Hepatic stellate cell (primary cell): Measurements from ENCODE around the gene DPP6.
"Not testable (repeated sequence)": the region's sequence is repeated elsewhere in the genome, so short reads cannot be mapped to it uniquely, and the experiment has no call there.

Experiments used
- DNase-seq: peaks from one replicate; pipeline ENCODE4 v3.0.0; 2011; ENCODE audit warnings: low spot score

The DPP6 gene

DNA sequence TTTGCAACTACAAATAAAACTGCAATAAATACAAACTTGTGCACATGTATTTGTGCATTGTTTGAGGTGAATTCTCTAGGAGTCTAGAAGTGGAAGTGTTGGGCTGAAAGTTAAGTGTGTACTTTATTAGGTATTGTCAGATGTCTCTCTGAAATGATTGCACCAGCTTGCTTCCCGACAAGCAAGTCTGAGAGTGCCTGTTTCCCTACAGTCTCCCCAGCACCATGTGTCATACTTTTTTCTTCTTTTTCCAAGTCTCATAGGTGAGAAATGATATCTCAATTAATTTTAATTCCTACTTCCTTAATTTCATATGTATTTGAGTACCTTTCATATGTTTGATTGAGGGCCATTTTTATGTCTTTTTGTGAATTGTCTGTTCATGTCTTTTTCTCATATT lies 614.6 kb downstream of the DPP6 start:
- DNase-seq = no peak

DNA sequence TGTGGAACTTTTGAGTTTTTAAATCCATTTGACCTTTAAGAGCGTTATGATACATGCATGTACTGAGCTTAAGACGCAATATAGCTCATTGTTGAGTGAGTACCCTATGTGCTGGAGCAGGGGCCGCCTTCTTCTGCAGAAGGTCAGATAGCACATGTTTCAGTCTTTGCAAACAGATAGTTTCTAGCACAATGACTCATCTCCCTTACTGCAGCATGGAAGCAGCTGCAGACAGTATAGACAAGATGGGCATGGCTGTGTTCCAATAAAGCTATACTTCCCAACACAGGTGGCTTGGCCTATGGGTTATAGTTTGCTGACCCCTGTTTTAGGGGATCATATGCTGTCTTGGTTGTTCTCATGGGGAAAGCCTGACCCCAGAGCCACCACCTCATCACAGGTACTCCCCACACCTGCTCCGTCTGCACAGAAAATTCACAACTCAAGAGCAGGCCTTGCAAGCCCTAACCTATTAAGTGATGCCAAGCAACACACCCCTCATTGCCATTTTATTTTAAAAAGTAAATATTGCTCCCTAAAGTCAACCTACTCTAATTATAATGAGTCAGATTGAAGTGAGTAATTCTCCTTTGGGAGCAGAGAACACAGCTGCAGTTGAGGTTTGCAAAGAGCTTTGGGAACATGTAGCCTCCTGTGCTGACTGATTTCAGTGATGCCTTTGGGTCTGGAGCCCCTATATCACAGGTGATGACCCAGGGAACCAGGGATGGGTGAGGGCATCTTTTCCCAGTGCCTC lies 620.6 kb downstream of the DPP6 start:
- no peak for DNase-seq

GRCh38 chr7:154674191-154674590 lies 622.0 kb downstream of the DPP6 start:
- DNase-seq = no peak

GRCh38 chr7:154675560-154675959 lies 623.4 kb downstream of the DPP6 start:
- DNase-seq = no peak

- DNase-seq = not testable (repeated sequence)
Observed at GRCh38 chr7:154676033-154676421, 623.8 kb downstream of the DPP6 start.

DNA sequence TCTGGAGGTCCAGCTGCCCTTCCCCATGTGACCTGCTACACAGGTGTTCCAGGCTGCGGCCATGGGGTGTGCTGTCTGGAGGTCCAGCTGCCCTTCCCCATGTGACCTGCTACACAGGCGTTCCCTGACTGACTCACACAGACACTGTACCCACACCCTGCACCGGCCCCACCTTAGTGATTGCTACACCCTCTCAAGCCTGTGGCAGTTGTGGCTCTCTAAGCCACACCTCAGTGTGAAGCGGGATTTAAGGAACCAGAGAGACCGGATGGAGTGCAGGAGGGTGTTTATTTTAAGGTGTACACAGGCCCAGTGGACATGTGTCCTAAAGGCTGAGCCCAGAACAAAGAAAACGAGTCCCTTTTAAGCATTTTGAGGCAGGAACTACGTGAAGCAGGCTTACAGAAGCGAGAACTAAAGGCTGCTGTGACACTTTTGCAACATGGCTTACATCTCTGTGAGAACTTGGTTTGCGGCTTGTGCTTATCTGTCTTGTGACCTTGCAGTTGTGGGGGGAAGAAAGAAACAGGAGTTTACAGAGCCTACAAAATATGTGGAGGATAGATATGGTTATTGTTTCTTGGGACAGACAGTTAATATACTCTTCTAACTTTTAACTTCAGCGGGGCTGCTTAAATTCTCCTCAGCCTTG lies 624.4 kb downstream of the DPP6 start:
- no peak for DNase-seq

DNA sequence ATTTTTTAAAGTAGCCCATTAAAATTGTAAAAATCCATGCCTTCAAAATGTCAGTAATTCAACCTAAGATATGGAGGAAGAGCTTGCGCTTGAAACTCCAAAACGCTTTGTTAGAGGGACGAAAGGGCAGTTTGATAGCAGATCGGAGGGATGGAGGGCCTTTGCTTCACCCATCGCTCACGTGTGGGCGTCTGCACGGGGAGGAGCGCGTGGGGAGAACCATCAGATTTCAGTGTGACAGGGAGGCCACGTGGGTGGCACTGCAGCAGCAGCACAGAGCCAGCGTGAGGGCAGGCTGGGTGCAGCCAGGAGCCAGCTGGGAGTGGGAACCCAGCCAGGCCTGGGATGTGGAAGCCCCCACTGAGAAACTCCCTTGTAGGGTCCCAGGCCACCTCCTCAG lies 625.3 kb downstream of the DPP6 start:
- DNase-seq = no peak

DNA sequence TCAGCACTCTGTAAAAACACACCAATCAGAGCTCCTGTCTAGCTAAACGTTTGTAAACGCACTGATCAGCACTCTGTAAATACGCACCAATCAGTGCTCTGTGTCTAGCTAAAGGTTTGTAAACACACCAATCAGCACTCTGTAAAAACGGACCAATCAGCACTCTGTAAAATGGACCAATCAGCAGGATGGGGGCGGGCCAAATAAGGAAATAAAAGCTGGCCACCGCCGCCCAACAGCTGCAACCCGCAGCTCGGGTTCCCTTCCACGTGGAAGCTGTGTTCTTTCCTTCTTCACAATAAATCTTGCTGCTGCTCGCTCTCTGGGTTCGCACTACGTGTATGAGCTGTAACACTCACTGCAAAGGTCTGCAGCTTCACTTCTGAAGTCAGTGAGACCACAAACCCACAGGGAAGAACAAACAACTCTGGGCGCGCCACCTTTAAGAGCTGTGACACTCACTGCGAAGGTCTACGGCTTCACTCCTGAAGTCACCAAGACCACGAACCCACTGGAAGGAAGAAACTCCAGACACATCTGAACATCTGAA lies 625.9 kb downstream of the DPP6 start:
- not testable (repeated sequence) for DNase-seq

GRCh38 chr7:154679379-154680053 lies 627.3 kb downstream of the DPP6 start:
- DNase-seq = no peak

GRCh38 chr7:154680894-154681659 lies 628.9 kb downstream of the DPP6 start:
- DNase-seq = no peak

DNA sequence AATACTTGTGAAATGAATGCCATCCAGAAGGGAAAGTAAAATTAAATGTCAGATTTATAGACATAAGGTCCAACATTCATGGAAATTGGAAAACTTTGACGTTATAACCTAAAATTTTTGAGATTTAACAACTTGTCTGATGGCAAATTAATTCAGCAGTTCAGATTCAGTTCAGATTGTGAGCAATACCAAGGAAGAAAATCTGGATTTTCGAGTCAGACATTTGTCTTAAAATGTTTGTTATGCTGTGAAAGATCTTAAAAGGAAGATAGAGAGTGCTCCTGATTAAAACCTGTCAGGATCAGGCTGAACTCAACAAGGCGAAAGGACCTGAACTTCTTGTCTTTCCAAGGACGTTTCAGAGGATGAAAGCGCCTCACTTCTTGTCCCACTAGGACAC lies 629.8 kb downstream of the DPP6 start:
- DNase-seq = no peak

GRCh38 chr7:154684666-154685563 lies 632.7 kb downstream of the DPP6 start:
- no peak for DNase-seq

- no peak for DNase-seq
Observed at GRCh38 chr7:154685564-154685901, 633.3 kb downstream of the DPP6 start.

GRCh38 chr7:154686305-154686704 lies 634.1 kb downstream of the DPP6 start:
- no peak for DNase-seq

DNA sequence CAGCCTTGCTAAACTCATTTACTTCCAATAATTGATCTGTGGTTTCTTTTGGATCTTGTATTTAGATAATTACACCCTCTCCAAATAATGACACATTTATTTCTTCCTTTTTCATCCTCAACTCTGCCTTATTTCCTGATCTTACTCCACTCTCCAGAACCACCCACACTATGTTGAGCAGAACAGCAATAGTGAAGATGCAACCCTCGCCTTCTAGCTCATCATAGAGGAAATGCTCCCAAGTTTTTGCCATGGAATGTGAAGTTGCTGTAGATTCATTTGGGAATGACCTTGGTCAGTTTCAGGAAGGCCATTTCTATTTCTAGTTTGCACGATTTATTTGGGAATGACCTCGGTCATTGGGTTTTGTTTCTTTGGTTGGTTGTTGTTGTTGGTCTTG lies 636.8 kb downstream of the DPP6 start:
- DNase-seq = no peak

- DNase-seq = no peak
Observed at GRCh38 chr7:154690411-154690810, 638.2 kb downstream of the DPP6 start.

GRCh38 chr7:154693661-154694060 lies 641.5 kb downstream of the DPP6 start:
- DNase-seq = no peak

DNA sequence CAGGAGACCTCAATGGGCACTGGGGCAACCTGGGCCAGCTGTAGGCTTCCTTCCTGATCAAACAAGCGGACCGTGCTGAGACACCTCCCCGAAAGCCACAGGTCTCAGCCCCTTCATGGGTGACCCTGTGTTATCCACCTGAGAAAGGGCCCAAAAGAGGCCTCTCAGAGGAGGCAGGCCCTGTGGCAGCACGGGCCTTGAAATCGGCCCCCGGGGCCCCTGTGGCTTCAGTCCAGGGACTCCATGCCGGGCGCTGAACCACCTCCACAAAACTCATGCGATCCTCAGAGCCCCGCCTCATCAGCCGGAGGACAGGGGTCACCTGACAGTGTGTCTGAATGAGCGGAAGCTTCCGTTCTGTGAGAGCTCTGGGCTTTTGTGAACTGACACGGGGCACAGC lies 643.6 kb downstream of the DPP6 start:
- no peak for DNase-seq

DNA sequence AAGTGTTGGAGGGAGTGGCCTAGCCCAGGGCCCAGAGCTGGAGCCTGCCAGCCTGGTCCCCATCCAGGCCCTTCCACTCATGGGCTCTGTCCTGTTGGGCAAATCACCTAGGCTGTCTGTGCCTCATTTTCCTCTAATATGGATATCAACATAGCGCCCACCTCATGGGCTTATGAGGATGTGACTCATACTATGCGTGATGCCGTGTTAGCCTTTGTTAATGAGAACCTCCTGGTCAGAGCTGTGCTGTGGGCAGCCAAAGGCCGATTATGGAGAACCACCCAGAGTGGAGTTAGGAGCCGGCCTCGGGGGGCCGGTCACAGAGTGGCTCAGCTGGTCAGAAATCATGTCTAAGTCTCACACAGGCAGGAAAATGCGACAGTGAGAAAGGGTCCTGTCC lies 644.4 kb downstream of the DPP6 start:
- no peak for DNase-seq

DNA sequence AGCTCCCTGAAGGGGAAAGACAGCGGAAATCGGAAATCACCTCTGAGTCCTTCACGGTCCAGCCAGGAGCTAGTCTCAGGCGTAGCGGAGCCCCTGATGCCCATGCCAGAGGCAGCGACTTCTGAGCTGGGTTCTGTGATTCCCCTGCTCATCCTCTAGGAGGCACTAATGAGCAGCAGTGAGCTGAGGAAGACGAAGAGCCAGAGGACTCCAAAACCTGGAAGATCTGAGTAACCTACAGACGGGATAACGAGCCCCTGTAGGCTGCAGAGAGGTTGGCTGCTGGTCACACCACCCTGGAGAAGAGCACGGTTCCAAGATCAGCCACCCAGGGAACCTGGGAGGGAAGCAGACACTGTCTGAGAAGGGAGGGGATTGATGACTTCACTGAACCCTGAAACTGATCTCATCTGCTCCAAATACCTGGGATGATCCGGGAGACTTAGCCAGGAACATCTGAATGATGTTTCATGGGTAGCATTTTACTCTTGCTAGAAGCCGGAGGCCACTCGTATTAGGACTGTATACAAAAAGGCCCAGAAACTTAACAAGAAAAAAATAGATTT lies 646.6 kb downstream of the DPP6 start:
- DNase-seq = no peak

GRCh38 chr7:154699417-154699816 lies 647.2 kb downstream of the DPP6 start:
- DNase-seq = no peak
